ENCODE data around the gene MYF5. TPM values are rescaled to one million over a fixed set of nuclear protein-coding genes. Genes with fewer than 3 reads are reported as not detected.

MYF5 gene
- total RNA-seq, 4 donors from 2014 or later: not detected

GRCh38 chr12:80707830-80708258, 8.9 kb upstream of the MYF5 start:
- Histone ChIP-seq H3K36me3 (no peaks in the 10 kb centered on the region), H3K27ac (no peak overlapping the region), H3K27me3 (peaks cover 20% of the 10 kb centered on the region), H3K4me1 (peaks cover 0 to 19% (median 4%) of the 10 kb centered on the region in 3 donors), H3K4me3 (no peak overlapping the region), H3K9me3 (no peaks in the 10 kb centered on the region)
- no peak for ATAC-seq
- 20% methylated on average over 1 of the region's 21 CpGs; no CpG with 5 or more reads in 1 of the 2 donors for WGBS, 2 donors (ENCODE audit: low coverage in 1 of 2)
- TF ChIP-seq CTCF (IDR thresholded peaks at IDR 0.05) (no peak), POLR2A (IDR thresholded peaks at IDR 0.05) (no peak), EP300 (IDR thresholded peaks at IDR 0.05) (no peak), POLR2AphosphoS5 (IDR thresholded peaks at IDR 0.05) (no peak)

GRCh38 chr12:80708259-80708974, 8.3 kb upstream of the MYF5 start:
- 0 to 10% methylated on average over 2 to 6 of the region's 50 CpGs for WGBS, 2 donors (ENCODE audit: low coverage in 1 of 2)
- Histone ChIP-seq H3K9me3 (no peaks in the 10 kb centered on the region), H3K27me3 (peaks cover 20% of the 10 kb centered on the region), H3K4me3 (no peak overlapping the region), H3K27ac (no peak overlapping the region), H3K36me3 (no peaks in the 10 kb centered on the region), H3K4me1 (peaks cover 0 to 13% (median 0%) of the 10 kb centered on the region in 3 donors)
- ATAC-seq: no peak
- TF ChIP-seq CTCF (IDR thresholded peaks at IDR 0.05) (no peak), POLR2A (IDR thresholded peaks at IDR 0.05) (no peak), POLR2AphosphoS5 (IDR thresholded peaks at IDR 0.05) (no peak), EP300 (IDR thresholded peaks at IDR 0.05) (no peak)

GRCh38 chr12:80708975-80709328, 7.8 kb upstream of the MYF5 start:
- TF ChIP-seq POLR2A (IDR thresholded peaks at IDR 0.05): no peak
- TF ChIP-seq POLR2AphosphoS5 (IDR thresholded peaks at IDR 0.05): no peak
- no peak for TF ChIP-seq CTCF (IDR thresholded peaks at IDR 0.05)
- TF ChIP-seq EP300 (IDR thresholded peaks at IDR 0.05): no peak
- peaks cover 20% of the 10 kb centered on the region for H3K27me3 ChIP-seq
- no peak overlapping the region for H3K4me3 ChIP-seq
- 66 to 85% methylated on average over 8 to 10 of the region's 10 CpGs for WGBS, 2 donors (ENCODE audit: low coverage in 1 of 2)
- H3K9me3 ChIP-seq: no peaks in the 10 kb centered on the region
- no peaks in the 10 kb centered on the region for H3K36me3 ChIP-seq
- peaks cover 0 to 12% (median 0%) of the 10 kb centered on the region in 3 donors for H3K4me1 ChIP-seq
- H3K27ac ChIP-seq: no peak overlapping the region
- no peak for ATAC-seq

GRCh38 chr12:80709811-80710726, 6.6 kb upstream of the MYF5 start:
- 76 to 80% methylated on average over 13 to 17 of the region's 20 CpGs for WGBS, 2 donors (ENCODE audit: low coverage in 1 of 2)
- H3K9me3 ChIP-seq: no peaks in the 10 kb centered on the region
- H3K4me1 ChIP-seq: peaks cover 0 to 4% (median 0%) of the 10 kb centered on the region in 3 donors
- TF ChIP-seq CTCF (IDR thresholded peaks at IDR 0.05) (no peak), EP300 (IDR thresholded peaks at IDR 0.05) (no peak)
- no peak overlapping the region for H3K27ac ChIP-seq
- H3K4me3 ChIP-seq: no peak overlapping the region
- H3K36me3 ChIP-seq: no peaks in the 10 kb centered on the region
- peaks cover 29% of the 10 kb centered on the region for H3K27me3 ChIP-seq
- ATAC-seq: no peak
